ENCODE data around the gene STARD10. TPM values are rescaled to one million over a fixed set of nuclear protein-coding genes. Genes with fewer than 3 reads are reported as not detected.

Gene STARD10
- total and polyA plus RNA-seq, 8 donors = 99.5 to 366 (median 164) TPM

DNA sequence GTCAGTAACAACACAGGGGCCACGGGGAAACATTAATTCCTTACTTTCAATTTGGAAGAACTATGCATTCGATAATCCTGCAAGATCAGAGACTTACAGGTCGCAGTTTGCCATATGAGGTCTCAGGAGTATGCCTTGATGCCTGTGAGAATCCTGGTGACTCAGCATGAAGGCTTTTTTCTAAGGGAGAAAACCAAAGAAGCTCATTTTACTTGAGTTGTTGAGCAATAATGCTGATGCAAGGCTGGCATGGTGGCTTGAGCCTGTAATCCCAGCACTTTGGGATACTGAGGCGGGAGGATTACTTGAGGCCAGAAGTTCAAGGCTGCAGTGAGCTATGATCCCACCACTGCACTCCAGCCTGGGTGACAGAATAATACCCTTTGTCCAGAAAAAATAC is 46.9 kb upstream of the STARD10 start:
- intact Hi-C loops (cut with DNase I) = no loop called here
- ATAC-seq (no peak), DNase-seq (no peak), FAIRE-seq (no peak)
- H3K27me3 ChIP-seq = no peaks in the 10 kb centered on the region
- TF ChIP-seq, protein P1, sequence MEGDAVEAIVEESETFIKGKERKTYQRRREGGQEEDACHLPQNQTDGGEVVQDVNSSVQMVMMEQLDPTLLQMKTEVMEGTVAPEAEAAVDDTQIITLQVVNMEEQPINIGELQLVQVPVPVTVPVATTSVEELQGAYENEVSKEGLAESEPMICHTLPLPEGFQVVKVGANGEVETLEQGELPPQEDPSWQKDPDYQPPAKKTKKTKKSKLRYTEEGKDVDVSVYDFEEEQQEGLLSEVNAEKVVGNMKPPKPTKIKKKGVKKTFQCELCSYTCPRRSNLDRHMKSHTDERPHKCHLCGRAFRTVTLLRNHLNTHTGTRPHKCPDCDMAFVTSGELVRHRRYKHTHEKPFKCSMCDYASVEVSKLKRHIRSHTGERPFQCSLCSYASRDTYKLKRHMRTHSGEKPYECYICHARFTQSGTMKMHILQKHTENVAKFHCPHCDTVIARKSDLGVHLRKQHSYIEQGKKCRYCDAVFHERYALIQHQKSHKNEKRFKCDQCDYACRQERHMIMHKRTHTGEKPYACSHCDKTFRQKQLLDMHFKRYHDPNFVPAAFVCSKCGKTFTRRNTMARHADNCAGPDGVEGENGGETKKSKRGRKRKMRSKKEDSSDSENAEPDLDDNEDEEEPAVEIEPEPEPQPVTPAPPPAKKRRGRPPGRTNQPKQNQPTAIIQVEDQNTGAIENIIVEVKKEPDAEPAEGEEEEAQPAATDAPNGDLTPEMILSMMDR (IDR thresholded peaks at IDR 0.05) = no peak
- no peak overlapping the region for H3K27ac ChIP-seq
- H3K9me3 ChIP-seq = no peaks in the 10 kb centered on the region
- no peaks in the 10 kb centered on the region for H3K4me1 ChIP-seq
- WGBS, 2 donors = 88 to 93% methylated on average over 4 of the region's 4 CpGs
- H3K36me3 ChIP-seq = peaks cover 0 to 32% (median 5%) of the 10 kb centered on the region in 3 donors
- H3K4me3 ChIP-seq = no peak overlapping the region

DNA sequence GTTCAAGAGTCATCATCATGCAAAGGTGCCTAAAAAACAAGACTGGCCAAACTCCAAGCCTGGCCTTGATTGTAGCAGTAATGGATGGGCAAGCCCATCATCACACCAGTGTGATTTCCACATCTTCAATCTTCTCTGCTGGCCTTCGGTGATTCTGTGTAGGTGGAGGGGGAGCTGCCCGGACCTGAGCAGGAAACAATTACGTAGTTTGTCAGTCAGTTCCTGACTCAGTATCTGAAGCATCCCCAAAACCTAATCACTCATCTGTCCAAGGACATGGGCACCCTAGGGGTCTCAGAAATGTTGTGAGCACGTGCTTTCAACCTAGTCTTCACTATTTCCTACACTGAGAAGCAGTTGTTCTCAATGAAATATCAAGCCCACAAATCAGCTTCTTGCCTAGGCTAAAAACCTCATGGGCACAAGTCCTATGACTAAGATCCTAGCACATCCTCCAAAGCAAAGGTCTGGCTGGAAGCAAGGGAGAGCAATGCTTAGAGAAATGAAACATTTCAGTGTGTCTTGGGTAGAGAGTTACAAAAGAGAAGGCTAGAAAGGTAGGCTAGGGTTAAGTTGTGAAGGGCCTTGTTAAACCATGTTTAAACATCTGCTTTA is 45.0 kb upstream of the STARD10 start:
- DNase-seq = no peak
- Histone ChIP-seq H3K9me3 (no peaks in the 10 kb centered on the region), H3K27ac (no peak overlapping the region), H3K36me3 (peaks cover 0 to 32% (median 5%) of the 10 kb centered on the region in 3 donors), H3K4me3 (no peak overlapping the region), H3K4me1 (no peaks in the 10 kb centered on the region), H3K27me3 (no peaks in the 10 kb centered on the region)
- FAIRE-seq = no peak
- no peak for ATAC-seq
- TF ChIP-seq, protein P1 (IDR thresholded peaks at IDR 0.05) = no peak
- intact Hi-C loops (cut with DNase I) = no loop called here
- WGBS, 2 donors = 81 to 82% methylated on average over 4 of the region's 4 CpGs

DNA sequence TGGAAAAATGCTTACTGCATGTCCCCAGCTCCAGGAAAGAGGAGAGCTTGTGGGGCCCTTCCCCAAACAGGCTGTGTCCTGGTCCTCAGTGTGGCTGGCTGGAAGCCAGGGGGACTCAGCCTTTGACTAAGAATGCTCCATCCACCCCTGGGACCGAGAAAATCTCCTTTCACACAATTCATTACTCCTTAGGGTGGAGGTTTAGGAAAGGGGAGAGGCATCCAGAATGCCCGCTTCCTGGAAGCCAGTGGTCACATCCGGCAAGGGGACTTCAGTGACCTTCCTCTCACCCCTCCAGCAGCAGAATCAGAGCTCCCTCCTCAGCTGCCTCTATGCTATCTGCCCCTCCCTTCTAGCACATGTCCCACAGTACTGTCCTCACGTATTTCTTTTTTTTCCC is 42.3 kb upstream of the STARD10 start:
- H3K4me3 ChIP-seq = no peak overlapping the region
- ATAC-seq = peak in 1 of 4 donors; percentile 8
- DNase-seq = peak in 1 of 6 donors; percentile 31
- WGBS, 2 donors = 76 to 79% methylated on average over 4 of the region's 4 CpGs
- intact Hi-C loops (cut with DNase I) = no loop called here
- TF ChIP-seq, protein P1 (IDR thresholded peaks at IDR 0.05) = no peak
- H3K9me3 ChIP-seq = no peaks in the 10 kb centered on the region
- no peaks in the 10 kb centered on the region for H3K4me1 ChIP-seq
- H3K36me3 ChIP-seq = peaks cover 0 to 16% (median 0%) of the 10 kb centered on the region in 3 donors
- H3K27ac ChIP-seq = peak overlapping the region in 1 of 4 donors; percentile 47
- FAIRE-seq = no peak
- H3K27me3 ChIP-seq = no peaks in the 10 kb centered on the region

DNA sequence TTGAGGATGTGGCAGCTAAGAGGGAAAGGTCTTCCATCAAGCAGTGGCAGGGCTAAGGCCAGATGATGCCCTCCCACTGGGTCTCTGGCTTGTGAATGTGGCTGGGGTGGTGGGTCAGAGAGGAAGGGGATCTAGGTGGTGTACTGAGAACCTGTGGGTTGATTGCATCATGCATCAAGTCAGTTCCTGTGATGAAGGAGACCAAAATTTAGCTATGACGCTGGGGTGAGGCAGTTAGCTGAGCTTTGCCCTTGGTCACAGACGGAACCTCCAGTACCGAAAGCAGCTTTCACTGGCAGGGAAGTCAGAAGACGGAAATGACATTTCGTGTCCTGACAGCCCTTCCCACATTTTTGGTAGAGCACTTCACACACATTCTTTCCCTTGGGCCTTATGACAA is 41.1 kb upstream of the STARD10 start:
- 86 to 93% methylated on average over 5 of the region's 5 CpGs for WGBS, 2 donors
- ATAC-seq = no peak

More for the DNA sequence above, 41.1 kb upstream of the STARD10 start:
- Histone ChIP-seq H3K9me3 (no peaks in the 10 kb centered on the region), H3K36me3 (peaks cover 0 to 6% (median 0%) of the 10 kb centered on the region in 3 donors), H3K4me3 (no peak overlapping the region), H3K27me3 (no peaks in the 10 kb centered on the region), H3K27ac (peak overlapping the region in 2 of 4 donors; percentile 2 to 47), H3K4me1 (no peaks in the 10 kb centered on the region)
- FAIRE-seq = no peak
- TF ChIP-seq, protein P1 (IDR thresholded peaks at IDR 0.05) = no peak
- no peak for DNase-seq
- intact Hi-C loops (cut with DNase I) = no loop called here

All from pancreas (tissue), 10 donors.